GM12873 (cell line): Measurements from ENCODE around the gene RXRA.
A peak's percentile ranks its signal among the peaks of the same experiment; 100 is the strongest.

Experiments used
- TF ChIP-seq, protein P1 (sequence below): IDR thresholded peaks from 2 replicates; pipeline ENCODE4 v1.5.1; 2012; ENCODE audit warnings: low read depth, mild to moderate bottlenecking, moderate library complexity, low read length, control low read depth; ENCODE audit not compliant: insufficient read depth; ENCODE audit errors: missing control alignments

RXRA gene

GRCh38 chr9:134441227-134442084, 115.2 kb downstream of the RXRA start:
- TF ChIP-seq, protein P1, sequence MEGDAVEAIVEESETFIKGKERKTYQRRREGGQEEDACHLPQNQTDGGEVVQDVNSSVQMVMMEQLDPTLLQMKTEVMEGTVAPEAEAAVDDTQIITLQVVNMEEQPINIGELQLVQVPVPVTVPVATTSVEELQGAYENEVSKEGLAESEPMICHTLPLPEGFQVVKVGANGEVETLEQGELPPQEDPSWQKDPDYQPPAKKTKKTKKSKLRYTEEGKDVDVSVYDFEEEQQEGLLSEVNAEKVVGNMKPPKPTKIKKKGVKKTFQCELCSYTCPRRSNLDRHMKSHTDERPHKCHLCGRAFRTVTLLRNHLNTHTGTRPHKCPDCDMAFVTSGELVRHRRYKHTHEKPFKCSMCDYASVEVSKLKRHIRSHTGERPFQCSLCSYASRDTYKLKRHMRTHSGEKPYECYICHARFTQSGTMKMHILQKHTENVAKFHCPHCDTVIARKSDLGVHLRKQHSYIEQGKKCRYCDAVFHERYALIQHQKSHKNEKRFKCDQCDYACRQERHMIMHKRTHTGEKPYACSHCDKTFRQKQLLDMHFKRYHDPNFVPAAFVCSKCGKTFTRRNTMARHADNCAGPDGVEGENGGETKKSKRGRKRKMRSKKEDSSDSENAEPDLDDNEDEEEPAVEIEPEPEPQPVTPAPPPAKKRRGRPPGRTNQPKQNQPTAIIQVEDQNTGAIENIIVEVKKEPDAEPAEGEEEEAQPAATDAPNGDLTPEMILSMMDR: no peak

DNA sequence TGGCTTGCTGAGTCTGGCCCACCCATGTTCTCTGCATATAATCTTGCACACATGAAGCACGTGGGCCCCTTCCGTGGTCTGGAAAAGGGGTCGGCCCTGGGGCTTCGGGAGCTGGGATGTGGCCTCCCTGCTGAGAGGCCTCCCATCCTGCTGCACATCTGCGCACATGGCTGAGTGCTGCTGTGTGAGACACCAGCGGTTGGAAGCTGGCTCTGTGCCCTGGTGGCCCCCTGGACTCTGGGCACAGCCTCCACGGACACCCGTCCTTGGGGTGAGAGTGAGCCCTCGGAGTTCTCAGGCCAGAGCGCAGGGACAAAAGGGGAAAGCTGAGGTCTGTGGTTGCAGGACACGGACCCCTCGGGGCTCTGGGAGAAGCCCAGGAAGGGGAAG, 115.8 kb downstream of the RXRA start:
- TF ChIP-seq, protein P1: no peak

- TF ChIP-seq, protein P1: no peak
Observed at GRCh38 chr9:134442486-134443173, 116.4 kb downstream of the RXRA start.

DNA sequence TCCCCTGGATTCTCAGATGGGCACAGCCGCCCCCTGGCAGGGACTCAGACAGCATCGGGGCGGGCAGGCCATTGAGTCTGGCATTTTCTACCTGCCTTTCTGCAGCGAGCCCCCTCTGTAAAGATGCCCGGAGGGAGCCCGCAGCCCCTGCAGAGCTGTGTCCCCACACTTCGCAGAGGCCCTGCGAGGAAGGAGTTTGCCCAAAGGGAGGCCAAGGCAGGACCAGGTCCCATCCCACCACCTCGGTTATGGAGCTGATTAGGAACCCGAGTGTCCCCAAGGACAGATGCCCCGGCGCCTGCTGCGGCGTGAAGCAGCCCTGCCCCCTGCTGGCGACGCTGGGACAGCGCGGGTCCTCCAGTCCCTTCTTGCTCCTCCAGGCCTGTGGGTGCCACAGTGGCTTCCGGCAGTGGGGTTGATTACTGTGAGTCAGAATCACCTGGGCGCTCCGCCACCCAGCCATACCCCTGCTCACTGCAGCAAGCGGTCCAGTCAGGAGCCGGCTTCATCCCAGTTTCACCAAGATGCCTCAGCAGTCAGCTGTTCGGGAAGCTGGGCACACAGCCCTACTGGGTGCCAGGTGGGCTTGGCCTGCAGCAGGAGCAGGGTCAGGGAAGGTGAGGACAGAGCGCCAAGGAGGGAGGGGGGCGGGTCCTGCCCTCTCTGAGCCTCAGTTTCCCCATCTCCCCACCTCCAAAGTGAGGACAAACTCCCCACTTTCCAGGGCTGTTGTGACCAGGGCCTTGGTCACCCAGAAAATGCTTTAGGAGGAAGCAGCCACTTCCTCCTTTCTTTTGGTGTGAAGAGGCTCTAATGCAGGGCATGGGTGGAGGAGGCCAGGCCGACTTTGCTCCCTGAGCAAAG, 117.2 kb downstream of the RXRA start:
- TF ChIP-seq, protein P1: peak; percentile 99

DNA sequence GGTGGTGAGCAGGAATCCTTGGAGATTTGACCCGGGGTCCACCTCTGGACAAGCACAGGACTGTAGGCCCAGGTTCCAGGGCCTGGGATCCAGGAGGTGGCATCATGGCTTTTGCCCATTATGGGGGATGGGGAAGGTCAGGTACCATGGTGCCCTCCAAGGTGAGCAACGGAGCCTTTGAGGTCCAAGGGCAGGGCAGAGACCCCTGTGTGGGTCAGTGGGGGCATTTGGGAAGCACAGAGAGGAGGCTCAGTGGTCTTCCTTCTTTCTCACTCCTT, 117.7 kb downstream of the RXRA start:
- TF ChIP-seq, protein P1: no peak

DNA sequence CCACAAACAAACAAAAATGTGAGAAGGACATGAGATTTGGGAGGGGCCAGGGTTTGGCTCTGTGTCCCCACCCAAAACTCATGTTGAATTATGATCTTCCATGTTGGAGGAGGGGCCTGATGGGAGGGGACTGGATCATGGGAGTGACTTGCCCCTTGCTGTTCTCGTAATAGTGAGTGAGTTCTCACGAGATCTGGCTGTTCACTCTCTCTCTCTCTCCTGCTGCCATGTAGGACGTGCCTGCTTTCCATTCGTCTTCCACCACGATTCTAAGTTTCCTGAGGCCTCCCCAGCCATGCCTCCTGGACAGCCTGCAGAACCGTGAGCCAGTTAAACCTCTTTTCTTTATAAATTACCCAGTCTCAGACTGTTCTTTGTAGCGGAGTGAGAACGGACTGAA, 118.7 kb downstream of the RXRA start:
- TF ChIP-seq, protein P1: no peak
